Tibial nerve (tissue), 4 donors: ENCODE data around the gene ZNF202.

ENCODE experiments used
- EP300 ChIP-seq, 2 donors: sonication (generic); formaldehyde crosslinking; IDR thresholded peaks; one replicate each; pipeline ENCODE4 v1.6.1; 2017; ENCODE audit warnings: antibody characterized with exemption in 2 of 2, mild to moderate bottlenecking in 1 of 2
- POLR2A ChIP-seq, 2 donors: fragments of 450-650 bp; IDR thresholded peaks; one replicate each; pipeline ENCODE4 v1.6.1; 2017; ENCODE audit warnings: antibody characterized with exemption in 2 of 2, mild to moderate bottlenecking in 2 of 2, moderate library complexity in 2 of 2
- TF ChIP-seq, protein P1 (sequence below), 5 experiments: fragments of 200-600 bp in 3 of 5; fragments of 450-650 bp in 2 of 5; sonication (generic) in 3 of 5; IDR thresholded peaks; one replicate each; pipeline ENCODE4 v1.5.1; 2016 to 2019; ENCODE audit warnings: antibody characterized with exemption in 5 of 5, mild to moderate bottlenecking in 3 of 5, moderate library complexity in 2 of 5

DNA sequence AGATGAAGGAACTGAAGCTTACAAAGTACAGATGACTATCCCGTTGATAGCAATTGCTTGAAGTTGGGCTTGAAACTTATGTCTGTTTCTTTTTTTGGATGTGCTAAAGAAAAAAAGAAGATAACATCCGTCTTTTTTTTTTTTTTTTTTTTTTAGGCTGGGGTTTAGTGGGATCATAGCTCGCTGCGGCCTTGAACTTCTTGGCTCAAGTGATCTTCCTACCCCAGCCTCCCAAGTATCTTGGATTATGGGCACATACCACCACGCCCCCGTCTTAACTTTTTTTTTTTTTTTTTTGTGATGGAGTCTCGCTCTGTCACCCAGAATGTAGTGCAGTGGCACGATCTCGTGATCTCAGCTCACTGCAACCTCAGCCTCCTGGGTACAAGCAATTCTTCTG, 46.2 kb downstream of the ZNF202 start:
- TF ChIP-seq, protein P1, sequence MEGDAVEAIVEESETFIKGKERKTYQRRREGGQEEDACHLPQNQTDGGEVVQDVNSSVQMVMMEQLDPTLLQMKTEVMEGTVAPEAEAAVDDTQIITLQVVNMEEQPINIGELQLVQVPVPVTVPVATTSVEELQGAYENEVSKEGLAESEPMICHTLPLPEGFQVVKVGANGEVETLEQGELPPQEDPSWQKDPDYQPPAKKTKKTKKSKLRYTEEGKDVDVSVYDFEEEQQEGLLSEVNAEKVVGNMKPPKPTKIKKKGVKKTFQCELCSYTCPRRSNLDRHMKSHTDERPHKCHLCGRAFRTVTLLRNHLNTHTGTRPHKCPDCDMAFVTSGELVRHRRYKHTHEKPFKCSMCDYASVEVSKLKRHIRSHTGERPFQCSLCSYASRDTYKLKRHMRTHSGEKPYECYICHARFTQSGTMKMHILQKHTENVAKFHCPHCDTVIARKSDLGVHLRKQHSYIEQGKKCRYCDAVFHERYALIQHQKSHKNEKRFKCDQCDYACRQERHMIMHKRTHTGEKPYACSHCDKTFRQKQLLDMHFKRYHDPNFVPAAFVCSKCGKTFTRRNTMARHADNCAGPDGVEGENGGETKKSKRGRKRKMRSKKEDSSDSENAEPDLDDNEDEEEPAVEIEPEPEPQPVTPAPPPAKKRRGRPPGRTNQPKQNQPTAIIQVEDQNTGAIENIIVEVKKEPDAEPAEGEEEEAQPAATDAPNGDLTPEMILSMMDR (IDR thresholded peaks at IDR 0.05): no peak
- TF ChIP-seq POLR2A (IDR thresholded peaks at IDR 0.05): no peak
- TF ChIP-seq EP300 (IDR thresholded peaks at IDR 0.05): no peak
